ENCODE results near the gene NFATC1. TPM values are rescaled to one million over a fixed set of nuclear protein-coding genes. Genes with fewer than 3 reads are reported as not detected.

NFATC1 gene
- total RNA-seq, 1 donor from 2014 or later: 16.1 TPM

DNA sequence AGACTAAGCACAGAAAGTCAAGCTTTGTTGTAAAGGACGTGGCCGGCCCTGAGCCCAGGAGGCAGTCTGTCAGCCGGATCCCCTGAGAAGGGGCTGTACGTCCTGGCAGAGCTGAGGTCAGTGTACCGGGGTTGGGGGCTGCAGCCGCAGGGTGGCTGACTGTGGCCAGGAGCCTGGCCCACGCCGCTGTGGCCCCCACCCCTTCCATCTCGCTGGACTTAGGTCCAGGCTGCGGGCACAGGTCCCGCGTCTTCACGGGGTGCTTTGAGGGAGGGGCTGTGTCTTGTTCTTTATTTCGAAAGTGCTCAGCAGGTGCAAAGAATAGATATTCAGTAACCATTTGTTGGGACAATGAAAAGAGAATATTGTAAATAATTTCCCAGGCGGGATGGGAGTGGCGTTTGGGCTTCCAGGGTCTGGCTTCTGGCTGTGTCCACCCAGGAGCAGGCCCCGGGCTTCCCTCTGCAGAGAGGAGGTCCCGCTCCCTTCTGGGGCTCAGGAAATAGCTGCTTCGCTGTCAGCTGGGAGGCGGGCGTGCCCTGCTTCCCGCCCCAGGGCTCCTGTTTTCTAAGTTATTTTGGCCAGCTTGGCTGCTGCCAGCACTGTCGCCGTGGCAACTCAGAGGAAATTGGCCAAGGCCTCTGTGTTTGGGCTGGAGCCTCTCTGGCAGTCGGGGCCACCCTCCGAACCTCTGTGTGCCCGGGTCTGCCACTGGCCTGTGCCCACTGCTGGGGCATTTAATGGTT lies 7.4 kb downstream of the NFATC1 start:
- DNase-seq (ENCODE audit: extremely low read depth, low read depth, low spot score): no peak

DNA sequence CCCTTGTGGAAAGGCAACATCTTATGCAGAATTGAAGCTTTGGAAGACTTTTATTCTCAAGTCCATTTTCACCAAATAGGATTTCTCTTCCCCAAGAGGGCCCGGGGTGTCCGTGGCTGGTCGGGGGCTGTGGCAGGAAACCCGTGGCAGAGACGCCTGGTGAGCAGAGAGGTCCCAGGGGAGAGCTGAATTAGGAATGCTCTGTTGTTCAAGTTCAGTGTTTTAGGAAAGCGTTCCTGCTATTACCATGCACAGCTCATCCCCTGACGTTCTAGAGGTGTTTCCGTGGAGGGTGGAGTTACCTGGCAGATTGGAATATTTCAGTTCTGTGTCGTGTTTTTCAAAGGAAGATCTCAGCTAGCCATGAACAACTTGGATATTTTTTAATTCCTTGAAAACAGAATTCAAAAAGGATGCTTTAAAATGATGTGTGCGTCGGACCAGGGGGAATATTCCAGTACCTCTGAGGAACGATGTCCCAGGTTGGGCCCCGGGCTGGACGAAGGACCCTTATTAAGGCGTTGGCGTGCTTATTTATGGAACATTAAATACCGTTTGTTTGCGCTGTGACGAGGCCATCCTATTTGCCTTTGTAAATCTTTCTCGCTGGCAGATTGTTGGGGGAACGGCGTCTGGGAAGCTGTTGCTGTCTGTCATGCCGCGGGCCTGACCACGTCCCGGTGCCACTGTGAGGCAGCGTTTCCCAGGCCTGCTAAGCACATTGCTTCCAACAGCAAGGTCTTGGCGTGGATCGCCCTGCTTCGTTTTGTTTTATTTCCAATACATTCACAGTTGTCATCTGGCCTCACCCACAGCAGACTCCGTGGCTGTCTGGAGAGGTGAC lies 8.2 kb downstream of the NFATC1 start:
- DNase-seq (ENCODE audit: extremely low read depth, low read depth, low spot score): no peak

DNA sequence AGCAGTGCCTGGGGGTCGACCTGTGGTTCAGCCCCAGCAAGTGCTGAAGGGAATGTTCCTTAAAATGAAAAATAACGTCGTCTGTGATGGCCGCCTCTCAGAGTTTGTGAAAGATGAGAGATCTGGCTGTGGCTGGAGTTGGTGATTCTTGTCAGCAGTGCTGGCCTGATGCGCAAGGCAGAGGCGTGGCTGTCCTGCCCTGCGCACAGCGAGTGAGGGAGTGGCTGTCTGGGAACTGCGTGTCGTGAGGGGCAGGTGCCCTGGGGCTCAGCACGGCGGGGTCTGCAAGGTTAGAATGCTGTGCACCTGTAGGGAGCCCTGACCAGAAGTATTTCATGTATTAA lies 8.8 kb downstream of the NFATC1 start:
- no peak for DNase-seq (ENCODE audit: extremely low read depth, low read depth, low spot score)

DNA sequence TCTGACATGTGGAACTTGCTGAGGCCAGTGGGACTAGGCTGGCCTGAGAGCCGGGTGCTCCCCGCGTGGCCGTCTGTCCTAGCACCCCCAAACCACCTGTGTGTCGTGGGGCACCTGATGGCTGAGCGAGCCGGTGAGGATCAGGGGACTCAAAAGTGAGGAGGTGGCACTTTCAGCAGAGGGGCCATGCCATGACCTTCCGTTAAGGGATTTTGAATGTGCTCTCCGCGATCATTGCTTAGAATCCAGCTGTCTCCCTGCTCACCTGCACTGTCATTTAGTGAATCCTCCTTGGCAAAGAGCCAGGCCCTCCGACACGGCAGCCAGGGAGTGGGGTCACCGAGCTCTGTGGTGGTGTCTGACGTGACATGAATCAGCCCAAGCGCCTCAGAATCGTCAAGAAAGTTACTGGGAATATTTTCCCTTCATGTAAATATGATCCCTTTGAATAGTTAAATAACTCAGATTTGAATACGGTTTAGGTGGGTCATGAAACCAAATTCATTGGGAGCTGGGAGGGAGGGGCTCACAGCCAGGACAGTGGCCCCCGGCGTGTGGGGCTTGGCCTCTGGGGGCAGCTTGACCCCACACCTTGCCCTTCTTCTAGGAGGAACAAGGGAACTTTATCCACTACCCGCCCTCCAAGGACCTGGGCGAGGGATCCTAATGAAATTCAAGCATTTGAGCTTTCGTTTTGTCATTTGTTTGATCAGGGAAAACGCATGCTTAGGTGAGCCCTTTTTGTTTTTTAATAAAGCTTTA lies 9.5 kb downstream of the NFATC1 start:
- DNase-seq (ENCODE audit: extremely low read depth, low read depth, low spot score): no peak

GRCh38 chr18:79405781-79406575 lies 10.2 kb downstream of the NFATC1 start:
- DNase-seq (ENCODE audit: extremely low read depth, low read depth, low spot score): no peak

DNA sequence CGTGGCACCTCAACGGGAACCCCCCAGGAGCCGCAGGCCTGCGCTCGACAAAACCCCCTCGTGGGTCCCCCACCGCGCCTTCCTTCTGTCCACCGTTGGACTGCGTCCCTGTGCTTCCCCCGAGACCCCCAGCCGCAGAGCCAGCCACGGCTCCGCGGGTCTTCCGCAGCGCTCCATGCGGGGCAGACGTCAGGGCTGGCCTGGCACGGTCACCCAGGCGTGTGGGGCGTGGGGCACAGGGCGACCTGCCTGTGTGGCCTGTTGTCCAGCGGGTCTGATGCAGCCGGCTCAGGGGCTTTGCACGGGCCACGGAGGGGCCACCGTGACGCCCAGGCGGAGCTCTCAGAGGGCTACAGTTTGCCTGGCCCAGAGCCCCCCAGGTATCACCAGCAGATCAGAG lies 11.0 kb downstream of the NFATC1 start:
- no peak for DNase-seq (ENCODE audit: extremely low read depth, low read depth, low spot score)

DNA sequence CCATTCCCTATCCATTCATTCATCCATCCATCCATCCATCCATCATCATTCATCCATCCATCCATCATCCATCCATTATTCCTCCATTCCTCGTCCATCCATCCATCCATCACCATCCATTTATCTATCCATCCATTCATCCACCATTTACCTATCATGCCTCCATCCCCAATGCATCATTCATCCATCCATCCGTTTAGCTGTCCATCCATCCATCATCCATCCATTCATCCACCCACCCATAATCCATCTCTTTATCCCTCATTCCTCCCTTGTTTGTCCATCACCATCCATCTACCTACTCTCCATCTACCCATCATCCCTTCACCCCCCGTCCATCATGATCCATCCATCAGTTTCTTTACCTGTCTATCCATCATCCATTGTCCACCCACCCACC lies 13.6 kb downstream of the NFATC1 start:
- no peak for DNase-seq (ENCODE audit: extremely low read depth, low read depth, low spot score)

- no peak for DNase-seq (ENCODE audit: extremely low read depth, low read depth, low spot score)
These were observed 14.5 kb downstream of the NFATC1 start for GRCh38 chr18:79410171-79410641.

DNA sequence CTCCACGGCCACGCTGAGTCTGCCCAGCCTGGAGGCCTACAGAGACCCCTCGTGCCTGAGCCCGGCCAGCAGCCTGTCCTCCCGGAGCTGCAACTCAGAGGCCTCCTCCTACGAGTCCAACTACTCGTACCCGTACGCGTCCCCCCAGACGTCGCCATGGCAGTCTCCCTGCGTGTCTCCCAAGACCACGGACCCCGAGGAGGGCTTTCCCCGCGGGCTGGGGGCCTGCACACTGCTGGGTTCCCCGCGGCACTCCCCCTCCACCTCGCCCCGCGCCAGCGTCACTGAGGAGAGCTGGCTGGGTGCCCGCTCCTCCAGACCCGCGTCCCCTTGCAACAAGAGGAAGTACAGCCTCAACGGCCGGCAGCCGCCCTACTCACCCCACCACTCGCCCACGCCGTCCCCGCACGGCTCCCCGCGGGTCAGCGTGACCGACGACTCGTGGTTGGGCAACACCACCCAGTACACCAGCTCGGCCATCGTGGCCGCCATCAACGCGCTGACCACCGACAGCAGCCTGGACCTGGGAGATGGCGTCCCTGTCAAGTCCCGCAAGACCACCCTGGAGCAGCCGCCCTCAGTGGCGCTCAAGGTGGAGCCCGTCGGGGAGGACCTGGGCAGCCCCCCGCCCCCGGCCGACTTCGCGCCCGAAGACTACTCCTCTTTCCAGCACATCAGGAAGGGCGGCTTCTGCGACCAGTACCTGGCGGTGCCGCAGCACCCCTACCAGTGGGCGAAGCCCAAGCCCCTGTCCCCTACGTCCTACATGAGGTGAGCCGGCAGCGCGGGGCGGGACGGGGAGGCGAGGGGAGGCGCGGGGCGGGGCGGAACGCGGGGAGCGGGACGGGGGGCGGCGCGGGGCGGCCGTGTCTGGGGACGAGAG lies 15.2 kb downstream of the NFATC1 start:
- no peak for DNase-seq (ENCODE audit: extremely low read depth, low read depth, low spot score)

DNA sequence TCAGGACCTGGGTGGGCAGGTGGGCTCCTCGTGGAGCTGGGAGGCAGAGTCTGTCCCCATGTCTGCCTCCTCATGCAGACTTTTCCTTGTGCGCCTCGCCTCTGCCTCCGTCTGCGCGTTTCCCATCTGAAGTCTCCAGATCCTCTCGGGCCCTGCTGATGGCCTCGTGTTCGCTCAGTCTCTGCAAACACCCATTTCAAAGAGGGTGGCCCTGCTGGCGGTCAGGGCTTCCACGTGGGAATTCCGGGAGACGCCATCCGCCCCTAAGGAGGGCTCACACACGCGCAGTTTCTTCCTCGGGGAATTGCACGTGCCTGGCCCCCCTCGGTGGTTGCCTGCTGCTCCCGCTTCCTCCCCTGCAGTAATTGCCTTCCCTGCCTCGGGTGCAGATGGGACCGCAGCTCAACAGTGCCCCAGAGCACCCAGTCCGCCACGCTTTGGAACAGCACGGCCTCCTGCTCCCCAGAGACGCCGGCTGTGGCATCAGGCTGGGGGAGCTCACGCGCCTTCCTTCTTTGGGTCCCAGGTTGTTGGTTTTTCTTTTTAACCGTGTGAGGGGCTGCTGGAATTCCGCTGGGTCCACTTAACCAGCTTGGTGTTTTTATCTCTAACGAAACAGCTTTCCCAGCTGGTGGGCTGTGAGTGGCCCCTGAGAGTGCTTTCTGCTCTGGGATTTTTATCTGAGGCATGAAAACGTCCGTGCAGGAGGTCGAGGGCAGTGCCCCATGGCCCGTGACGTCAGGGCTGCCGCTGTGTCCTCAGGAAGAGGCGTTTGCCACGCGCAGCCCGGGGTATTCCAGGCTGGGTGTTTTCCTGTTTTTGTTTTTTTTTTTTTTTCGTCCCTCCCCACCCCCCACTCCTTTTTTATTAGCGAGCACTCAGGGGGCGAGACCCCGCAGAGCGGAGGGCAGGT lies 16.1 kb downstream of the NFATC1 start:
- no peak for DNase-seq (ENCODE audit: extremely low read depth, low read depth, low spot score)

- DNase-seq (ENCODE audit: extremely low read depth, low read depth, low spot score): no peak
These were observed 17.3 kb downstream of the NFATC1 start for GRCh38 chr18:79413025-79413424.

DNA sequence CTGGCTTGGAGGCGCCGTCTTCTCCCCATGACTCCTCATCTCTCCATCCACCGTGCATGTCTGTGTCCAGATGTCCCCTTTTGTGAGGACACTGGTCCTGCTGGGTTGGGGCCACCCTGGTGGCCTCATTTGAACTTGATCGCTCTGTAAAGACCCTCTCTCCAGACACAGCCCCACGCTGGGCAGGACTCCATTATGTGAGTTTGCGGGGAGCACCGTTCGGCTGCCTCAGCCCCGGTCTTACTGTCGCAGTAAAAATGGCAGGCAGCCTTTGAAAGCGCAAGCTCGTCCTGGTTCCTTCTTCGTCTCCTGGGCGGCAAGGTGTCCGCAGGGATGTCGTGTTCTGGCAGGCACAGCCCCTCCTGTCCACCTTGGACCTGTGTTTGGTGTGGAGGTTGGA lies 17.7 kb downstream of the NFATC1 start:
- no peak for DNase-seq (ENCODE audit: extremely low read depth, low read depth, low spot score)

DNA sequence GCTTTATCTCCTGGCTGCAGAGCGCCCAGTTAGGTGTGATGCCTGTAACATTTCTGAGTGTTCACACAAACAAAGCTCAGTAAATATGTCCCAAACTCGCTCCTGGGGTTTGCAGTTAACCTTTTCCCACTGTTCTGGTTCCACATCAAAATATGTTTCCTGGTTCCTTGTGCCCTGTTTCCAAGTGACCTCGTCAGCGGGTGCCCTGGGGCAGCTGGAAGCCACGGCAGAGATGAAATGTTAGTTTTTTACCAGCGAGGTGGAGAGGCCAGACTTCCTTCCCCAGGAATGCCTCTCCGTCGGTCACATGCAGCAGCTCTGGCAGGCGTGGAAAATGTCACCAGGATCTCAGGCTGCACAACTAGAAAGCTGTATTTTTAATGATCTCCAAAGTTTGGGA lies 18.2 kb downstream of the NFATC1 start:
- no peak for DNase-seq (ENCODE audit: extremely low read depth, low read depth, low spot score)

- no peak for DNase-seq (ENCODE audit: extremely low read depth, low read depth, low spot score)
These were observed 20.4 kb downstream of the NFATC1 start for GRCh38 chr18:79416022-79416676.

DNA sequence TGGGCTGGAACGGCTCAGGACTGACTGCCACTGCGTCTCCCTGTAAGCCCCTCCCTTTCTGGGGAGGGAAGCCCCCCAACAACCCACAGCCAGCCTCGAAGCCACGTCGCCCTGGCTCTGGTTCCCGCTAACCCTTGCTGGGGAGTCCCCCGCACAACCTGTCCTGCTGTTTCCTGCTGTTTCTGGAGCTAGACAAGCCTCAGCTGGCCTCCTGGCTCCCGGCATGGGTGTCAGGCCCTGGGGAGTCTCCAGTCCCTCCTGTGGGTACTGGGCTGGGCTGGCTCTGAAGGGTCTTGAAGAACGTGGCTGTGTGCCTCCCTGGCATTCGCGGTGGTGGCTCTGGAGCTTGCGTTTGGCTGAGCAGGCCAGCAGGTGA lies 20.9 kb downstream of the NFATC1 start:
- no peak for DNase-seq (ENCODE audit: extremely low read depth, low read depth, low spot score)

DNA sequence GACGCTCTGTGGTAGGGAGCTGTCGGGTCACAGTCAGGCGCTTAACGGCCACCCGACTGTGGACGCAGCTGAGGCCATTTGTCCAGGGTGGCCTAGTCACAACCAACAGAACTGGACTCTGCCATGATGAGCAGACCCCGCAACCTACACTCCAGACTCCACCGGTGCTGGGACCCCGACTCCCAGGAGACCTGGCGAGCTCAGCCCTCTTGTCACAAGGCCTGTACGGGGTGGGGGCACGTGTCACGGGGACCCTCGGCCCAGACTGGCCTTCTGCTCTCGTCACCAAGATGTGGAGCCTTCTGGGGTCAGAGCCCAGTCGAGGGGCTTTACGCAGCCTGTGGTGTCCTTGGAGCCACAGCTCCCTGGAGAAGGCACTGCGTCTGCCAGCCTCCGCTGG lies 22.5 kb downstream of the NFATC1 start:
- no peak for DNase-seq (ENCODE audit: extremely low read depth, low read depth, low spot score)

- no peak for DNase-seq (ENCODE audit: extremely low read depth, low read depth, low spot score)
These were observed 22.9 kb downstream of the NFATC1 start for GRCh38 chr18:79418642-79419041.
